ENCODE data around the gene LCN10.

Gene LCN10

DNA sequence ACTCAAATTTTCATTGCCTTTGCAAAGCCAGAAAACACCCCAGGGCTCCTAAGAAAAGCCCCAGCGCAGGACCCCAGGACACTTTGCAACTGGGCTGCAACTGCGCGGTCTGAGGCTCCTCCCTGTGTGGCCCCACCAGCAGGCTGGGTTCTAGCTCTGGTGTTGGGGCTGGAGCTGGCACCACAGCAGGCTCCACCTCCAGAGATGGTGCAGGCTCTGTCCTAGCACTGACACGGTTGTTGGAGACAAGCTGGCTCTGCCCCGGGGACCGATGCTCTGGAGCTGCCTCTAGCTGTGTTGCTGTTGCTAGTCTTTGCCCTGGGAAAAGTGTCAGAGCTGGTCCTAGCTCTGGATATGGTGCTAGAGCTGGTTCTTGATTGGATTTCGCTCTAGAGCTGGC is 13.6 kb downstream of the LCN10 start:
- H3K36me3 Mint-ChIP-seq (ENCODE audit: low read depth) = peaks cover 28% of the 10 kb centered on the region
- no peak for DNase-seq (ENCODE audit: low spot score)
- peak overlapping the region; percentile 26 for H3K27ac Mint-ChIP-seq
- H3K4me1 Mint-ChIP-seq (ENCODE audit: low read depth) = peaks cover 16% of the 10 kb centered on the region
- peak overlapping the region; percentile 37 for H3K4me3 Mint-ChIP-seq
- no peaks in the 10 kb centered on the region for H3K27me3 Mint-ChIP-seq (ENCODE audit: low read depth)
- H3K9me3 Mint-ChIP-seq = no peaks in the 10 kb centered on the region

DNA sequence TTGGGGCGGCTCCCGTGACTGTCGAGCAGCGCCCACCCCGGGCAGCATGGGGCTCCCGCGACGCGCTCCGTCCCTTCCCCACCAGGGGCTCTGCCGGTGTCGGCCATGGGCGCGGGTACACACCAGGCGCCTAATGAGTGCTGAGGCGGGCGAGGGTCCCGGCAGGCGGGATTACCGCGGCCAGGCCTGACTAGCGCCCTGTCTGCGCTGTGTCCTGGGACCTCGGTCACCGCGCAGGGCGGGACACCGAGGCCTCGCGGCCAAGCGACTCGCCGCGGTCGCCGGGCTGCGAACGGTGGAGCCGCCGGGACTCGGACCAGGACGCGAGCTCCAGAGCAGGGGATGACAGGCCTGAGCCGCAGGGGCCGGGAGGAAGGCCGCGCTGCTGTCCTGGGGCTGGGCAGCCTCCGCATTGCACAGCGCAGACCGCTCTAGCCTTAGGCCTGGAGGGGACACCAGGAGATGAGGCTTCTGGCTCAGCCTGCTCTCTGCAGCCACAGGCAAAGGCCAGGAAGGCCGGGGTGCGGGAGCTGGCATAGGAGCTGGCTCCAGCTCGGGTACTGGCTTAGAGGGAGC is 14.1 kb downstream of the LCN10 start:
- peaks cover 33% of the 10 kb centered on the region for H3K36me3 Mint-ChIP-seq (ENCODE audit: low read depth)
- no peaks in the 10 kb centered on the region for H3K27me3 Mint-ChIP-seq (ENCODE audit: low read depth)
- no peak for DNase-seq (ENCODE audit: low spot score)
- peak overlapping the region; percentile 37 for H3K4me3 Mint-ChIP-seq
- H3K27ac Mint-ChIP-seq = no peak overlapping the region
- peaks cover 16% of the 10 kb centered on the region for H3K4me1 Mint-ChIP-seq (ENCODE audit: low read depth)
- H3K9me3 Mint-ChIP-seq = no peaks in the 10 kb centered on the region

DNA sequence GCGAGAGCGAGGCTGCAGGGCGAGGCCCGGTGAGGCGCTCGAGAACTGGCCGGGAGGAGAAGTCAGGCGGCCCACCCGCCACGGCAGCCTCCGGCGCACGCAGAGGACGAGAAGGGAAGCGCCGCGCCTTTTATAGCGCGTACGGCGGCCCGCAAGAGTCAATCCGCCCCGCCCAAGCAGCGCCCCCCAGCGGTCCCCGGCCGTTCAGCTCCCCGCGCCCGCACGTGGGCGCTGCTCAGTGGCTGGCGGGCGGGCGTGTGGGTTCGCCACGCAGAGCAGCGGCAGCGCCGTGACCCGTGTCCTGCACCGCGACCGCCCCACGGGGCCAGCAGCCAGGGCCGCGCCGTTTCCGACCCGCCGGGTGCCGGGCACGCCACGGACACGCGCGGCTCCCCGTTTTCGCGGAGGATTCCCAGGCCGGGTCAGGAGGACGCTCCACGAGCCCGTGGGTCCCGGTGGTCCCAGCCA is 14.6 kb downstream of the LCN10 start:
- DNase-seq (ENCODE audit: low spot score) = peak; percentile 88
- Mint-ChIP-seq H3K9me3 (no peaks in the 10 kb centered on the region), H3K4me1 (ENCODE audit: low read depth) (peaks cover 16% of the 10 kb centered on the region), H3K27me3 (ENCODE audit: low read depth) (no peaks in the 10 kb centered on the region), H3K27ac (no peak overlapping the region), H3K36me3 (ENCODE audit: low read depth) (peaks cover 36% of the 10 kb centered on the region), H3K4me3 (peak overlapping the region; percentile 97)

DNA sequence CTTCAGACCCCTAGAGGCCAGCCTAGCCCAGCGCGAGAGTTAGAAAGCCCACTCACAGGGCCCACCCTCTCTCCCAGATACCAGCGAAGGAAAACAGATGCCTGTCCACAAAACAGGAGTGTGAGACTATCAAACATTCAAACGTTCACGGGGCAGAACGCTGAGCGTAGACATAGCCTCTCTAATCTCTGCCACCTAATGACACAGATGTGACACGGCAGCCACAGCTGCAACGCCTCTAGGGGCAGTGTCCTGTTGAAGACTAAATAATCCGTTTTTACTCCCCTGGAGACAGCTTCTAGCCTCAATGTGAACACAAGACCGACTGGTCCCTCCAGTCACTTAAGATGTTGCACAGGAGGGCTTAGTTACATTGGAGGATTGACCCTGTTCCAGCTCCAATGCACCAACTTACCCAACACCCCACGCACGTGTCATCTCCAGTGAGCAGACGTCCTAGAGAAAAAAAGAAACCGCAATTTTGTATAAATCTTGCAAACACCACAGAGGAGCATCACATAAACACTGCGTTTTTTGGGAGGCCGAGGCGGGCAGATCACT is 16.0 kb downstream of the LCN10 start:
- peak overlapping the region; percentile 94 for H3K27ac Mint-ChIP-seq
- H3K9me3 Mint-ChIP-seq = no peaks in the 10 kb centered on the region
- peaks cover 36% of the 10 kb centered on the region for H3K36me3 Mint-ChIP-seq (ENCODE audit: low read depth)
- no peaks in the 10 kb centered on the region for H3K27me3 Mint-ChIP-seq (ENCODE audit: low read depth)
- H3K4me1 Mint-ChIP-seq (ENCODE audit: low read depth) = peaks cover 14% of the 10 kb centered on the region
- peak overlapping the region; percentile 97 for H3K4me3 Mint-ChIP-seq
- no peak for DNase-seq (ENCODE audit: low spot score)

DNA sequence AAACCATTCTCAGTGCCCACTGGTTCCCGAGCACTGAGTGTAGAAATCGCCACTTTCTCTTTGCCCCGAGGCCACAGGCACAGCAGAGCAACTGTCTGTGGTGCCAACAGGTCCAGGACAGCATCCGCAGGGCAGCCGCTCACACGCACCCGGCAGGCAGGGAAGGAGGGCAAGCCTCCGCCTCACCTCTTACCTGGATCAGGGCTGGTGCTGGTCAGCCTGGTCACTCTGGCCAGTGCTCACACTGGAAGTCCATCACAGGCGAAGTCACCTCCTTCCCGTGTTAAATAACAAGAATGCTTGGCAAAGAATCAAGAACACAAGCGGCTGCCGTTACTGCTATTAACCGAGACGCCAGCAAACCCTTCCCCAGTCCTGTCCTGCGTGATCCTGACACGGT is 16.6 kb downstream of the LCN10 start:
- Mint-ChIP-seq H3K4me1 (ENCODE audit: low read depth) (peaks cover 14% of the 10 kb centered on the region), H3K4me3 (peak overlapping the region; percentile 97), H3K27me3 (ENCODE audit: low read depth) (no peaks in the 10 kb centered on the region), H3K36me3 (ENCODE audit: low read depth) (peaks cover 38% of the 10 kb centered on the region), H3K27ac (peak overlapping the region; percentile 94), H3K9me3 (no peaks in the 10 kb centered on the region)
- no peak for DNase-seq (ENCODE audit: low spot score)

DNA sequence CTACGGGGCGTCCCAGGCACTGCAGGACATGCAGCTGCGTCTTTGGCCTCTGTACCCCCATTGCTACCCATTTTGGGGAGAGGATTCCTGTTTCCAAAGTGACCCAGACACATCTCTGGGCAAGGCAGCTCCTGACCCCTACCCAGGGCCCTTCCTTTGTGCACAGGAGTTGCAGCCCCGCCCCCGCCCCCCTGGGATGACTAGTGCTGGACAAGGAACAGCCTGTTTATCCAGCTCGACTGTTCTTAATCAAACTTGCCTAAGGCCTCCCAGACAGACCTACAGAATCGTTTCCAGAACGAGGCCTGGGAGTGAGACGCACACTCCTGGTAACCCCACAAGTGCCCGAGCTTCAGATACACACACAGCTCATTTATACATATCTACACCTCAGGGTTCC is 17.1 kb downstream of the LCN10 start:
- no peaks in the 10 kb centered on the region for H3K27me3 Mint-ChIP-seq (ENCODE audit: low read depth)
- H3K36me3 Mint-ChIP-seq (ENCODE audit: low read depth) = peaks cover 39% of the 10 kb centered on the region
- H3K4me1 Mint-ChIP-seq (ENCODE audit: low read depth) = peaks cover 14% of the 10 kb centered on the region
- no peaks in the 10 kb centered on the region for H3K9me3 Mint-ChIP-seq
- DNase-seq (ENCODE audit: low spot score) = no peak
- H3K4me3 Mint-ChIP-seq = peak overlapping the region; percentile 97
- no peak overlapping the region for H3K27ac Mint-ChIP-seq

DNA sequence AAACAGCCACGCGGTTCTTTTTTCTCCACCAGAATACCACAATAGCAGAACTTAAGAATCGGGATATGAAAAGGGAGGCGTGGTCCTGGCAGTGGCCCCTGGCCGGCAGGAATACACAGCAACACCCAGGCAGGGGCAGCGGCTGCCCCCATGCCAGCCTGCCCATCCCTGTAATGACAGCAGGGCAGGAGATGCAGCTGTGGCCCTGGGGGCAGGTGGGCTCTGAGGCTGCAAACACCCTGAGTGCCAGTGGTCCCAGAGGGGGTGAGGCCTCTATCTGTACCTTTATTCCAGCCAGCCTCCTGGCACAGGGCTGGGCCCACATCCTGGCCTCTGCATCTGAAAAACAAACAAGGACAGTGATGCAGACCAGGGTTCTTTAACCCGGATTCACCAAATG is 18.0 kb downstream of the LCN10 start:
- H3K9me3 Mint-ChIP-seq = no peaks in the 10 kb centered on the region
- DNase-seq (ENCODE audit: low spot score) = no peak
- peaks cover 10% of the 10 kb centered on the region for H3K4me1 Mint-ChIP-seq (ENCODE audit: low read depth)
- H3K27me3 Mint-ChIP-seq (ENCODE audit: low read depth) = no peaks in the 10 kb centered on the region
- H3K4me3 Mint-ChIP-seq = no peak overlapping the region
- H3K27ac Mint-ChIP-seq = no peak overlapping the region
- H3K36me3 Mint-ChIP-seq (ENCODE audit: low read depth) = peaks cover 39% of the 10 kb centered on the region

DNA sequence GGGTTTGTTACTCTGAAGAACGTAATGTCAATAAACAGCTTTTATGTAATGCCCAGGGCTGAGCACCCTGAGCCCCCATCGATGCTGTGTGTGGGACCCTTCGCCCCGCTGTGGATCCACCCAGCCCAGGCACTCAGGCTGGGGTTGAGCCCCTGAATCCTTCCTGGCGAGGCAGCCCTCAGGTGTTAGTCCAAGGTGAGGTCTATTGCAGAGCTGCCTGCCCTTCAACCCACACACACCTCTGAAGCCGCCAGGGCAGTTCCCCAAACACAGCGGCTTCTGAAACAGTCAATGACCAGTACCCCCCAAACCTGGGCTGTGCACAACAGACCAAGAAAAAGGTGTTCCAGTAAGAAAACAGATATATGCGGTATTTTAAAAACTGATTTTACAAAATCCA is 18.8 kb downstream of the LCN10 start:
- Mint-ChIP-seq H3K4me1 (ENCODE audit: low read depth) (peaks cover 10% of the 10 kb centered on the region), H3K27me3 (ENCODE audit: low read depth) (no peaks in the 10 kb centered on the region), H3K27ac (no peak overlapping the region), H3K4me3 (no peak overlapping the region), H3K9me3 (no peaks in the 10 kb centered on the region), H3K36me3 (ENCODE audit: low read depth) (peaks cover 39% of the 10 kb centered on the region)
- no peak for DNase-seq (ENCODE audit: low spot score)

DNA sequence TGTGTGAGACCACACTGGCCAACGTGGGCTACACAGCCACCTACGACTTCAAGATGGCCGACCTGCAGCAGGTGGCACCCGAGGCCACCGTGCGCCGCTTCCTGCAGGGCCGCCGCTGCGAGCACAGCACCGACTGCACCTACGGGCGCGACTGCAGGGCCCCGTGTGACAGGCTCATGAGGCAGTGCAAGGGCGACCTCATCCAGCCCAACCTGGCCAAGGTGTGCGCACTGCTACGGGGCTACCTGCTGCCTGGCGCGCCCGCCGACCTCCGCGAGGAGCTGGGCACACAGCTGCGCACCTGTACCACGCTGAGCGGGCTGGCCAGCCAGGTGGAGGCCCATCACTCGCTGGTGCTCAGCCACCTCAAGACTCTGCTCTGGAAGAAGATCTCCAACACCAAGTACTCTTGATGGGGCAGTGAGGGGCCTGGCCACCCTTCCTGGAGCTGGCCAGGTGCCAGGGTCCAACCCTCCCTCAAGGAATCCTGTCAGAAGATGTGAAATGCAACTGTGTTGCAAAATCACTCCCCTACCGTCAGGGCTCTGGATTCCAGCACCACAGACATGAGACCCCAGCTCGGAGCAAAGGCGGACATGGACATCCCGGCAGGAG is 19.3 kb downstream of the LCN10 start:
- no peak for DNase-seq (ENCODE audit: low spot score)
- Mint-ChIP-seq H3K27ac (no peak overlapping the region), H3K4me1 (ENCODE audit: low read depth) (peaks cover 10% of the 10 kb centered on the region), H3K9me3 (no peaks in the 10 kb centered on the region), H3K36me3 (ENCODE audit: low read depth) (peaks cover 39% of the 10 kb centered on the region), H3K27me3 (ENCODE audit: low read depth) (no peaks in the 10 kb centered on the region), H3K4me3 (no peak overlapping the region)

DNA sequence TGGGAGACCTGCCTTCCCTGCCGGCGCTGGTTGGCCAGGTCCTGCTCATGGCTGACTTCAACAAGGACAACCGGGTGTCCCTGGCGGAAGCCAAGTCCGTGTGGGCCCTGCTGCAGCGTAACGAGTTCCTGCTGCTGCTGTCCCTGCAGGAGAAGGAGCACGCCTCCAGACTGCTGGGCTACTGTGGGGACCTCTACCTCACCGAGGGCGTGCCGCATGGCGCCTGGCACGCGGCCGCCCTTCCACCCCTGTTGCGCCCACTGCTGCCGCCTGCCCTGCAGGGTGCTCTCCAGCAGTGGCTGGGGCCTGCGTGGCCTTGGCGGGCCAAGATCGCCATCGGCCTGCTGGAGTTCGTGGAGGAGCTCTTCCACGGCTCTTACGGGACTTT is 19.8 kb downstream of the LCN10 start:
- no peak for DNase-seq (ENCODE audit: low spot score)
- Mint-ChIP-seq H3K27me3 (ENCODE audit: low read depth) (no peaks in the 10 kb centered on the region), H3K4me1 (ENCODE audit: low read depth) (peaks cover 10% of the 10 kb centered on the region), H3K9me3 (no peaks in the 10 kb centered on the region), H3K36me3 (ENCODE audit: low read depth) (peaks cover 39% of the 10 kb centered on the region), H3K27ac (no peak overlapping the region), H3K4me3 (no peak overlapping the region)

DNA sequence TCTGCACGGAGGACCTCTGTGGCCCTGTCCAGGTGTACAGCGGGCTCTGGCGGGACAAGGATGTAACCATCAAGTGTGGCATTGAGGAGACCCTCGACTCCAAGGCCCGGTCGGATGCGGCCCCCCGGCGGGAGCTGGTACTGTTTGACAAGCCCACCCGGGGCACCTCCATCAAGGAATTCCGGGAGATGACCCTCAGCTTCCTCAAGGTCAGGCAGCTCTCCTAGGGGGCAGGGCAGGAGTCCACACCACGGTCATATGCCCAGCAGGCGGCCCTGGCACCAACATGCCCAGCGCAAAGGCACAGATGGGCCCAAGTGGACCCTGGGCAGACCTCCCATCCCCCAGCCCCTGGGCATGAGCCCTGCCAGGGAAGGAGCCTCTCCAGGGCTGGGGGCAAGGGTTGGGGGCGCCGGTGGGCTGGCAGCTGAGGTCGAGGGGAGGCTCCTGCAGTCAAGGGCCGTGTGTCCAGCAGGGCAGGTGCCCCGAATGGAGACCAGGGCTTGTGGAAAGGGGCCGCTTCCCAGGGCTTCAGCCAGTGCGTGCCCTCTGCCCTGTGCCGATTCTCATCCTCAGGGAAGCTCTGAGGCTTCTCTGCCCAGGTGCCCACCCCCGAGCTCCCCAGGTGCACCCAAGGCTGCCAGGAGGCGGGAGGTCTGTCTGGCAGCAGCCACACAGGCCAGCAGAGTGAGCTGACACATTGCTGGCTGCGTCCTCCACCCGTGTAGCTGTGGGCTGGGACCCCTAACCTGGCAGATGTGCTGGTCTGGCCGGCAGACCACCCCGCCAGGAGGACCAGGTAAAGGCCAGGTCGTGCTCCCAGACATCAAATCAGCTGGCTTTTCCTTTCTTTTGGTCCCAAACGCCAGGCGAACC is 20.4 kb downstream of the LCN10 start:
- Mint-ChIP-seq H3K27ac (no peak overlapping the region), H3K4me1 (ENCODE audit: low read depth) (peaks cover 8% of the 10 kb centered on the region), H3K27me3 (ENCODE audit: low read depth) (no peaks in the 10 kb centered on the region), H3K9me3 (no peaks in the 10 kb centered on the region), H3K36me3 (ENCODE audit: low read depth) (peaks cover 36% of the 10 kb centered on the region), H3K4me3 (no peak overlapping the region)
- DNase-seq (ENCODE audit: low spot score) = no peak

DNA sequence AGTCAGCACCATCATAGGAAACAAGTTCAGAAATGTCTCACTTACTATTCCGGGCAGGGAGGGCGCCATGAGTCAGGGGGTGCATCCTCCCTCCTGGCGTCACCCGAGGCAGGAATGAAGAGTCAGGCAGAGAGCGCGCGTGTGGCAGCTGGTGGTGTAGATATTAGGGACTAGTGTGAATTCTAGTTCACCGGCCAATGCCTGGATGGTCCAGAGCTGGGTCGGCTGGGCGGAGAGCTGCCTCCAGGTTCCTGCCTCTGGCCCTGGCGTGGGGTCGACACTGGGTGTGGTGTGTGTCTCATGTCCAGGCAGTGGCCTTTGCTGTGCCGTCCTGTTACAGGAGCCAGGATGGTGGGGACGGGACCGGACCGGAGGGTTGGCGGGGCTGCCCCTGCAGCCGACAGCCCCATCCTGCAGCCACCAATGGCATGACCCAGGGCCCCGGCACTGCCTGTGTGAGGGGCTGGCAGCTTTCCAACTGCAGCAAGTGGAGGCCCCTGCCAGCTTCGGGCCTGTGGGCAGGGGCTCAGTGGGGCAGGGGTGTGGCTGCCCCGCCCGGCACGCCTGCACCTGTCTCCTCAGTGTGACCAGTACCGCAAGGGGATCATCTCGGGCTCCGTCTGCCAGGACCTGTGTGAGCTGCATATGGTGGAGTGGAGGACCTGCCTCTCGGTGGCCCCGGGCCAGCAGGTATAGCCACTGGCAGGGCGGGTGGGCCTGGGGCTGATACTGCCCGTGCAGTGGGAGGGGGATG is 21.2 kb downstream of the LCN10 start:
- H3K4me3 Mint-ChIP-seq = no peak overlapping the region
- H3K4me1 Mint-ChIP-seq (ENCODE audit: low read depth) = peaks cover 4% of the 10 kb centered on the region
- peak overlapping the region; percentile 41 for H3K27ac Mint-ChIP-seq
- DNase-seq (ENCODE audit: low spot score) = no peak
- peaks cover 30% of the 10 kb centered on the region for H3K36me3 Mint-ChIP-seq (ENCODE audit: low read depth)
- H3K27me3 Mint-ChIP-seq (ENCODE audit: low read depth) = no peaks in the 10 kb centered on the region
- H3K9me3 Mint-ChIP-seq = no peaks in the 10 kb centered on the region

DNA sequence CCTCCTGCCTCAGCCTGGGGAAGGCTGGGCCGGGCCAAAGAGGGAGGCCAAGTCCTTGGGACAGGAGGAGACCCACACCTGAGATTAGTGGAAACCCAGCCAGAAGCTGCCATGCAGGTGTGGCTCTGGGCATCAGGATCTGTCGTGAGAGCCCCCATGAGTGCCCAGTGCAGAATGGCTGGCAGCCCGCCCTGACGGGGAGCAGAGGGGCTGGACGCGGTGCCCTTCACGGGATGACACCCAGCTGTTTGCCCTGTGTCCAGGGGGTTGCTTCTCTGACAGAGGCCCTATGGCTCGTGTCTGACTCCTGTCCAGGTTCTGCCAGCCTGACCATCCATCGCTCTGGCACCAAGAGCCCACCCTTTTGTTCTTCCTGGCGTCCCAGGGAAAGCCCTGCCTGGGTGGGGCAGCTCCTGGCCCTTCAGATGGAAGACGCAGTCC is 21.8 kb downstream of the LCN10 start:
- H3K9me3 Mint-ChIP-seq = no peaks in the 10 kb centered on the region
- H3K36me3 Mint-ChIP-seq (ENCODE audit: low read depth) = peaks cover 25% of the 10 kb centered on the region
- peaks cover 1% of the 10 kb centered on the region for H3K27me3 Mint-ChIP-seq (ENCODE audit: low read depth)
- no peak for DNase-seq (ENCODE audit: low spot score)
- H3K27ac Mint-ChIP-seq = peak overlapping the region; percentile 41
- H3K4me3 Mint-ChIP-seq = no peak overlapping the region
- H3K4me1 Mint-ChIP-seq (ENCODE audit: low read depth) = peaks cover 1% of the 10 kb centered on the region
